A673 (cell line): ENCODE data around the gene NME3. TPM values are rescaled to one million over a fixed set of nuclear protein-coding genes. Genes with fewer than 3 reads are reported as not detected.

Source experiments
- BruUV-seq: library from RNA; stranded (reverse); fragments of 400-500 nt; replicated peaks from 2 replicates; lab custom pipeline; 2021; lab: Mats Ljungman, UMichigan
- CTCF ChIA-PET: fragments of 300-600 bp; sonication (Branson Sonifier 250); formaldehyde crosslinking; loops from one replicate; lab custom pipeline; 2022; ENCODE audit warnings: antibody characterized with exemption; lab: Charles Lee
- POLR2A ChIA-PET: fragments of 300-600 bp; sonication (Branson Sonifier 250); formaldehyde crosslinking; loops from one replicate; lab custom pipeline; 2022; ENCODE audit warnings: antibody characterized with exemption; ENCODE audit not compliant: low non-redundant PET; lab: Charles Lee
- DNase-seq: peaks from one replicate; pipeline ENCODE4 v3.0.0-alpha.2; 2015; ENCODE audit warnings: low spot score
- H3K27ac ChIP-seq: fragments of 200-600 bp; sonication (generic); 2 replicates; pipeline ENCODE4 v1.5.1; 2016; ENCODE audit warnings: mixed run types, low read depth, mild to moderate bottlenecking, mixed read lengths, antibody characterized with exemption, low read length; ENCODE audit not compliant: poor library complexity, severe bottlenecking
- H3K27me3 ChIP-seq: fragments of 200-600 bp; sonication (generic); replicated peaks from 2 replicates; pipeline ENCODE4 v1.6.1; 2017; ENCODE audit warnings: mixed run types, low read depth, mild to moderate bottlenecking, mixed read lengths, antibody characterized with exemption, low read length; ENCODE audit not compliant: insufficient read depth, poor library complexity
- H3K36me3 ChIP-seq: fragments of 200-600 bp; sonication (generic); 2 replicates; pipeline ENCODE4 v1.6.1; 2016; ENCODE audit warnings: mixed run types, mild to moderate bottlenecking, mixed read lengths, antibody characterized with exemption, low read length; ENCODE audit not compliant: insufficient read depth, poor library complexity, severe bottlenecking
- H3K4me1 ChIP-seq: fragments of 200-600 bp; sonication (generic); 2 replicates; pipeline ENCODE4 v1.6.1; 2017; ENCODE audit warnings: mixed run types, mild to moderate bottlenecking, mixed read lengths, antibody characterized with exemption, low read length; ENCODE audit not compliant: insufficient read depth, poor library complexity, severe bottlenecking
- H3K4me3 ChIP-seq: fragments of 200-600 bp; sonication (generic); 2 replicates; pipeline ENCODE4 v1.5.1; 2016; ENCODE audit warnings: low read depth, mixed run types, mild to moderate bottlenecking, mixed read lengths, low read length; ENCODE audit not compliant: poor library complexity, severe bottlenecking
- H3K9me3 ChIP-seq: fragments of 200-600 bp; sonication (generic); 2 replicates; pipeline ENCODE4 v1.6.1; 2016; ENCODE audit warnings: mixed run types, low read depth, mild to moderate bottlenecking, mixed read lengths, antibody characterized with exemption, low read length; ENCODE audit not compliant: poor library complexity, severe bottlenecking
- EZH2 ChIP-seq: fragments of 200-600 bp; sonication (generic); IDR thresholded peaks from 2 replicates; pipeline ENCODE4 v1.6.1; 2017; ENCODE audit warnings: borderline replicate concordance, low read depth, mild to moderate bottlenecking, mixed read lengths, antibody characterized with exemption, low read length; ENCODE audit not compliant: poor library complexity, severe bottlenecking
- intact Hi-C: fragments of 100-400 bp; cut with micrococcal nuclease; formaldehyde crosslinking; loops from one replicate; pipeline ENCODE4 v1.10.0; 2022; ENCODE audit not compliant: unreplicated experiment
- total RNA-seq: library from RNA; stranded (reverse); gene quantifications from 2 replicates; pipeline ENCODE4 v1.2.3, GENCODE V29; 2021
- TF ChIP-seq, protein P1 (sequence below): fragments of 300-800, 200-600 bp; sonication (generic); conservative IDR thresholded peaks from 2 replicates; pipeline ENCODE4 v1.5.1; 2017; ENCODE audit warnings: low read depth, mild to moderate bottlenecking, antibody characterized with exemption, low read length, moderate library complexity, mixed read lengths

The NME3 gene
- total RNA-seq, 1 experiment from 2014 or later = 35.3 TPM

DNA sequence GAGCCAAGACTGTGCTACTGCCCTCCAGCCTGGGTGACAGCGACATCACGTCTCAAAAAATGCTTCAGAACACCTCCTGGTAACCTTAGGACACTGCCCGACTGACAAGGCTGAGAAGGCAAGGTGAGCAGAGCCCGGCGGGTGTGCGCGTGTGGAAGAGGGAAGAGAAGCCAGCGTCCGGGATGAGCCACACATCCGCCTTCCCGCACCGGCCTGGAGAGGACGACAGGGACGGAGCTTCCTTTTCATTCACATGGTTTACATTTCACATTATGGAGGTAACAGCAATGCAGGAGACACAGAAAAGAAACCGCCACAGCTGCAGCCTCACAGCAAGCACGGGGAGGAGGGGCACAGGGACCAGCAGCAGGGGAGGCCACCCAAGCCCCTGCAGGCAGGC lies 38.8 kb upstream of the NME3 start:
- ChIA-PET CTCF (no interaction called here), POLR2A (no interaction called here)
- DNase-seq = no peak
- peaks cover 9% of the 10 kb centered on the region for H3K4me1 ChIP-seq
- no peaks in the 10 kb centered on the region for H3K9me3 ChIP-seq
- H3K4me3 ChIP-seq = no peak overlapping the region
- no TSS peak for BruUV-seq
- no peak for TF ChIP-seq EZH2
- TF ChIP-seq, protein P1, sequence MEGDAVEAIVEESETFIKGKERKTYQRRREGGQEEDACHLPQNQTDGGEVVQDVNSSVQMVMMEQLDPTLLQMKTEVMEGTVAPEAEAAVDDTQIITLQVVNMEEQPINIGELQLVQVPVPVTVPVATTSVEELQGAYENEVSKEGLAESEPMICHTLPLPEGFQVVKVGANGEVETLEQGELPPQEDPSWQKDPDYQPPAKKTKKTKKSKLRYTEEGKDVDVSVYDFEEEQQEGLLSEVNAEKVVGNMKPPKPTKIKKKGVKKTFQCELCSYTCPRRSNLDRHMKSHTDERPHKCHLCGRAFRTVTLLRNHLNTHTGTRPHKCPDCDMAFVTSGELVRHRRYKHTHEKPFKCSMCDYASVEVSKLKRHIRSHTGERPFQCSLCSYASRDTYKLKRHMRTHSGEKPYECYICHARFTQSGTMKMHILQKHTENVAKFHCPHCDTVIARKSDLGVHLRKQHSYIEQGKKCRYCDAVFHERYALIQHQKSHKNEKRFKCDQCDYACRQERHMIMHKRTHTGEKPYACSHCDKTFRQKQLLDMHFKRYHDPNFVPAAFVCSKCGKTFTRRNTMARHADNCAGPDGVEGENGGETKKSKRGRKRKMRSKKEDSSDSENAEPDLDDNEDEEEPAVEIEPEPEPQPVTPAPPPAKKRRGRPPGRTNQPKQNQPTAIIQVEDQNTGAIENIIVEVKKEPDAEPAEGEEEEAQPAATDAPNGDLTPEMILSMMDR = no peak
- intact Hi-C loops = no loop called here
- H3K36me3 ChIP-seq = no peaks in the 10 kb centered on the region
- H3K27ac ChIP-seq = no peak overlapping the region
- H3K27me3 ChIP-seq = no peaks in the 10 kb centered on the region

DNA sequence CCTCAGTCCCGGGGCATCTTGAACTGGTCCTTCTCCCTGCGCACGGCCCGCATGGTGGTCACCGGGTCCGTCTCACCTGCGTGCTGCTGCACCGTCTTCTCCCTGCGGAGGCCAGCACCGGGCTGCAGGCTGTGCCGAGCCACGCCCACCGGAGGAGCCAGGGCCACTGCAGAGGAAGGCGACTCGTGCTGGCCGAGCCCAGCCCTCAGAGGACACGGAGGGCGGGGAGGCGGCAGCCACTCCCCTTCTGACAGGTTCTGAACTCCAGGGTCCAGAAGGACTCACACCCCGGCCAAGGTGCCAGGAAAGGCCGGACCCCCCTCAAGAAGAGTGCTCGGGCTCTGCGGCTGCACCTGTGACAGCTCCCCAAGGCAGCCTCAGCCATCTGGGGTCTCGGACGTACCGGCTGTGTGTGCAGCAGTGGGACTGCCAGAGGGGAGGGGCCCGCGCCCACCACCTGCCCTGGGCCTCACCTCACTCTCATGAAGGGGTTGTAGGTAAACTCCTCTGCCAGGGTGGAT lies 38.0 kb upstream of the NME3 start:
- DNase-seq = no peak
- Histone ChIP-seq H3K27ac (no peak overlapping the region), H3K9me3 (no peaks in the 10 kb centered on the region), H3K27me3 (no peaks in the 10 kb centered on the region), H3K4me3 (no peak overlapping the region), H3K4me1 (peaks cover 9% of the 10 kb centered on the region), H3K36me3 (no peaks in the 10 kb centered on the region)
- no peak for TF ChIP-seq EZH2
- TF ChIP-seq, protein P1 = no peak
- no TSS peak for BruUV-seq
- intact Hi-C loops = no loop called here
- ChIA-PET CTCF (no interaction called here), POLR2A (no interaction called here)

DNA sequence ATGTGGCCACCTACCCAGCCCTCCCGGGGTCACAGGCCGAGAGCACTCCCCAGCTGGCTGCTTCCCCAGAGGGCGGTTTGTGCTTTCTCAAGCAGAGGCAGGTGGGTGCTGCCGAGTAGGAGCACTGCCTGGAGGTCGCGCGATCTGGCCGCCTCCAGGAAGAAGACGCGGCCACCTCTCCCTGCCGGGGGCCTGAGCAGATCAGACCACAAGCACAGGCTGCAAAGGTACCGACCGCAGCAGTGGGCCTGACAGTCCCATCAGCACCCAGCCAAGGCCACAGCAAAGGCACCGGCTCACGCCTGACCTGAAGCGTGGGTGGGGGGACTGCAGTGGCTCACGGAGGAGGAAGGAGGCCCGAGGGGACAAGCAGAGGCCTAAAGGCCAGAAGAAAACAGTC lies 37.3 kb upstream of the NME3 start:
- Histone ChIP-seq H3K4me3 (no peak overlapping the region), H3K9me3 (no peaks in the 10 kb centered on the region), H3K36me3 (no peaks in the 10 kb centered on the region), H3K27ac (no peak overlapping the region), H3K27me3 (no peaks in the 10 kb centered on the region), H3K4me1 (peaks cover 9% of the 10 kb centered on the region)
- ChIA-PET POLR2A (no interaction called here), CTCF (no interaction called here)
- TF ChIP-seq, protein P1 = no peak
- intact Hi-C loops = no loop called here
- no TSS peak for BruUV-seq
- DNase-seq = no peak
